GM12892 (cell line): Measurements from ENCODE around the gene CDC14A.

Source experiments
- POLR2A ChIP-seq: IDR thresholded peaks from 2 replicates; pipeline ENCODE4 v1.6.1; 2011; ENCODE audit warnings: low read depth, low read length, control low read depth
- POLR2AphosphoS5 ChIP-seq: IDR thresholded peaks from 2 replicates; pipeline ENCODE4 v1.6.1; 2011; ENCODE audit warnings: low read depth, low read length, control low read depth

- TF ChIP-seq POLR2A, result no peak
- TF ChIP-seq POLR2AphosphoS5, result no peak
These were observed 203.9 kb downstream of the CDC14A start for GRCh38 chr1:100556181-100556580.
